ENCODE data around the gene CDT1.

Gene CDT1

DNA sequence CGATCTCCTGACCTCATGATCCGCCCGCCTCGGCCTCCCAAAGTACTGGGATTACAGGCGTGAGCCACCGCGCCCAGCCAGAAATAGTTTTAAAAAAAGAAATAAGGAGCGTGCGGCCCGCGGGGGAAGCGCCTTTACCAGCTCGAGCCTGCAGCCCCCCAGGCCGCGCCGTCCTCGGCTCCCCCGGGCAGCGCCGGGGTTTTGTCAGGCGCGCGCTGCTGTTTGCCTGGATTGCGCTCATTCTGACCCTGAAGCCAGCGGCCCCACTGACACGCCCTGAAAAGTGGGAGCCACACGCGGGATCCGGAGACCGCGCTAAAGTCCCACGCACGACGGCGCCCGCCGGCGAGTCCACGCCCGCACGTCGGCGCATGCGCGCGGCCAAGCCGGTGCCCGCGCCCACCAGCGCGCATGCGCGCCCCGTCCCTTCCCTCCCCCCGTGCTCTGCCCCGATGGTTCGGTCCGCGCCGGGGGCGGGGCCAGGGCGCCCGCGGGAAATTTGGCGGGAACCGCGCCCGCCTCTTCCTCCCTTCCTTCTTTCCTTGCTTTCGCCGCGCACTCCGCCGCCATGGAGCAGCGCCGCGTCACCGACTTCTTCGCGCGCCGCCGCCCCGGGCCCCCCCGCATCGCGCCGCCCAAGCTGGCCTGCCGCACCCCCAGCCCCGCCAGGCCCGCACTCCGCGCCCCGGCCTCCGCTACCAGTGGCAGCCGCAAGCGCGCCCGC, at the start of gene CDT1:
TSS of gene CDT1 (plus strand) at position 526 of the 724 bp plus-strand sequence. CDS start at position 569, 43 bp downstream.
- peak; percentile 81 for DNase-seq (ENCODE audit: low read depth)

DNA sequence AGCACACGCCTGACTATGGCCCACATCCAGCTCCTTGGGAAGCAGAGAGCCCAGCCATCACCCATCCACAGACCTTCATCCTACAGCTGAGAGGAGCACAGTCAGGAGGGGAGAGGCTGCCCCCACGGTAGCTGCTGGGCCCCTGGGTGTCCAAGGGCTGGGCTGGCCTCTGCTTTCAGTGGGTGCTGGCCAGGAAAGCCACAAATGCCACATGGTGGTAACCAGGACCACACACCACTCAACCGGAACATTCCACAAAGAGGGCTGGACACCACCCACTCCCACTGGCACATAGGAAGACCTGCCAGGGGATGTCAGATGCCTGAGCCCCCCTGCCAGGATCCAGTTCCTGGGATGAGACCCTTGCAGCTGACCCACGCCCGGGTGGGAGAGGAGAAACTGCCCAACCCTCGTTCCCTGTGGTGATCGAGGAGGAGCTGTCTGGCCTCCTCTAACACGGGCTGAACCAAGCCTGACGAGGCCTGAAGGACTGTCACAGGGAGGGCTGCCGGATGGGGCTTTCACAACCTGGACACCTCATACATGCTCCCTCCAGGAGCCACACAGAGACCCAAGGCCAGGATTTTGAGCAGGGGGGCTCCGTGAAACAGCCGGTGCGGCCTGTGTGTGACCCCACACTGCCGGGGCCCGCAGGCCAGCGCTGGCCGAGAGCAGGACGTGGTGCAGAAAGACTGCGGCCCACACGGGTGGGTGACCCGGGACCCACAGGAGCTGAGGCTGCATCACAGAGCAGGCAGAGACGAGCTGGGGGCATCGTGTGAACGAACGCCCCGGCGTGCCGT, 49.3 kb upstream of the CDT1 start:
- DNase-seq (ENCODE audit: low read depth): no peak

GRCh38 chr16:88754912-88755744, 48.5 kb upstream of the CDT1 start:
- DNase-seq (ENCODE audit: low read depth): no peak

GRCh38 chr16:88755745-88756443, 47.7 kb upstream of the CDT1 start:
- DNase-seq (ENCODE audit: low read depth): no peak

GRCh38 chr16:88758227-88758943, 45.2 kb upstream of the CDT1 start:
- DNase-seq (ENCODE audit: low read depth): no peak

- no peak for DNase-seq (ENCODE audit: low read depth)
Measured at GRCh38 chr16:88758944-88759244, 44.7 kb upstream of the CDT1 start.

- DNase-seq (ENCODE audit: low read depth): peak; percentile 32
Measured at GRCh38 chr16:88759245-88759975, 44.2 kb upstream of the CDT1 start.

GRCh38 chr16:88759976-88760350, 43.6 kb upstream of the CDT1 start:
- DNase-seq (ENCODE audit: low read depth): no peak

GRCh38 chr16:88760424-88761142, 43.0 kb upstream of the CDT1 start:
- no peak for DNase-seq (ENCODE audit: low read depth)

GRCh38 chr16:88761143-88761534, 42.5 kb upstream of the CDT1 start:
- no peak for DNase-seq (ENCODE audit: low read depth)

- no peak for DNase-seq (ENCODE audit: low read depth)
Measured at GRCh38 chr16:88761830-88762229, 41.8 kb upstream of the CDT1 start.

- DNase-seq (ENCODE audit: low read depth): no peak
Measured at GRCh38 chr16:88762258-88762870, 41.2 kb upstream of the CDT1 start.

GRCh38 chr16:88762941-88763340, 40.6 kb upstream of the CDT1 start:
- no peak for DNase-seq (ENCODE audit: low read depth)

DNA sequence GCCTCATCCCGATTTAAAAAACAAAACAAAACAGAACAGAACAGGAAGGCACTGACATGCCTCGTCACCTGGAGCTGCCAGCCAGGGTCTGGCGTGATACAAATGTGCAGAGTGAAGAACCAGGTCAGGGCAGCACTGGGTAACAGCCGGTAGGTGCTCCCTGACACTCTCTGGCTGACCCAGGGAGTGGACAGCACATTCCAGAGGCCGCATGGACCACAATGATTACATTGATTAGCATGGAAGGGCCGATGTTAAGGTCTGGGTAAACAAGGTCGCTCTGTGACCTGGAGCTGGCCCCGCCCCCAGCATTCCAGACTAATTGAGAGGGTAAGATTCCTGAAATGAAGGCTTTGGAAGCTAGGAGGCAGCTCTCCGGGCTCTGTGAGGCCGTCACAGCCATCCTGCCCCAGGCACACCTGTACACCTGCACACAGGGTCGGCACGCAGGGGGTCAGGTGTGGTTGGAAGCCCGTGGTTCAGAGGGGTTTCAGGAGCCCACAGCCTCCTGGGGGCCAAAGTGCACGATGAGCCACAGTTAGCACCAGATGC, 40.0 kb upstream of the CDT1 start:
- DNase-seq (ENCODE audit: low read depth): no peak

GRCh38 chr16:88764080-88764479, 39.5 kb upstream of the CDT1 start:
- DNase-seq (ENCODE audit: low read depth): no peak

- DNase-seq (ENCODE audit: low read depth): no peak
Measured at GRCh38 chr16:88764913-88765349, 38.7 kb upstream of the CDT1 start.

DNA sequence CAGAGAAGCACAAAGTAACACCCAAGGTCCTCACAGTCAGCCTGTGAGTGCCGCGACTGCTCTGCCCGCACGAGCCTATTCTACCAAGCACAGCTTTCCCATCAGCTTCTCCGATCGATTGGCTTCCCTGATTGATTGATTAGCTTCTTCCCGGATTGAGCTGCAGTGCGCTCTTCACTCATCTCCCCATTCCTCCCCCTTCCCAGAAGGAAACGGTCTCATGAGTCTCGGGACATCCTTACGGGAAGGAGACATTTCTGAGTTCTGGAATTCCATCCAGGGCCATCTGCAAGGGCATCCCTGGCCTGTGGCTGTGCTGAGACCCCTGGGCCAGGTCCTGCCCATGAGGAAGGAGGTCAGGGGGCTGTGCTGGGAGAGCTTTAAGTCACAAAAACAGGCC, 36.6 kb upstream of the CDT1 start:
- no peak for DNase-seq (ENCODE audit: low read depth)

DNA sequence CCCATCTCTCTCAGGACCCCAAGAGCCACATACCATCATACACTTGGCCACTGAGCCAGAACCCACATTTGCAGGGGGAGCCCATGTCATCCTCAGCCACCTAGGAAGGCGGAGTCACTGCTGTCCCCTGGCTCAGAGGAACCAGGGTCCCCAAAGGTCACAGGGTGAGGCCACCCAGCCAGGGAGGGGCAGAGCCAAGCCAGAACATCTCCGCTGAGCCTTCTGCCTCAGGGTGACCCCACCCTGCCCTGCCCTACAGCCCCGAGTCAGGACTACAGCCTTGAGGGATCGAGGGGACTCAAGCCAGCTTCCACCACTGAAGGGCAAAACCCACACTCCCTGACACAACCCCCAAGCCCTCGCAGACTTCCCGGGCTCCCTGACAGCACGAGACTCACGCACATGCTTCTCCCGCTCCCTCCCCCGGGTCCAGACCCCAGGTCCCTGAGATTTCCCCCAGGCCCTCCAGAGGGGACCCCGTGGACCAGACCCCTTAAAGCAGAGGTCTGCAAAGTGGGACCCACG, 36.0 kb upstream of the CDT1 start:
- no peak for DNase-seq (ENCODE audit: low read depth)
